Fibroblast of skin of back (primary cell): ENCODE measurements around the gene AMH.

Experiments used
- DNase-seq: peaks from one replicate; pipeline ENCODE4 v3.0.0-alpha.2; 2013

The AMH gene

GRCh38 chr19:2235381-2236063 is 13.6 kb upstream of the AMH start:
- no peak for DNase-seq

- no peak for DNase-seq
Measured at GRCh38 chr19:2236064-2236313, 13.1 kb upstream of the AMH start.

DNA sequence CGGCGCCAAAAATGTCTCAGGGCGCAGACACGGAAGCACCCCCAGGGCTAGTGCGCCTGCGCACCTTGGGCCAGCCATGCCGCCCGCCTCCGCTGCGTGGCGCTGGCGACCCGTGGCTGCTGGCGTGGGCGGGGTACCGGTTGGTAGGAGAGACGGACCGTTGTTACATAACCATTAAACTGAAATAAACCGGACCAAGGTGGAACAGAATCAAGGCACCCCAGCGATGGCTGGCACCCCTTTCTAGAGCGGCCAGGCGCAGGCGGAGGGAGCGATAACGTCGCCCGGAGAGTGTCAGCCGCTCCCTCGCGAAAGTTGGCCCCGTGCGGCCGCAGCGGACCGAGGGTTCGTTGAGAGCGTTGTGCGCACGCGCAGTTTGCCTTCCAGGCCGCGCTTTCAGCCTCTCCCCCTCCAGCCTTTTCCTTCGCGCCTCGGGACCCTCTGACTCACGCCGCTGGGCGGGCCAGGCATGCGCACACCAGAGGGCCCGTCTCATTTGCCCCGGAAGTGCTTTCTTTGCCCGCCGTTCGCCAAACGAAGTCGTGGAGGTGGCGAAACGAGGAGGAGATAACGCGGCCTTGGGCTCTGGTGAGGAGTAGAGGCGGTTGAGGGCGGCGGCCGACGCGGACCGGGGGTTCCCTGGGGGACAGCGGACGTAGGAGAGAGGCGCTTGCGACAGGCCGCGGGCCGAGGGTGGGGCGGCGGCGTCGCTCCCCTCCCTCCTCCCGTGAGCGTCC is 12.6 kb upstream of the AMH start, which contains the start of the genes PLEKHJ1 and SF3A2:
PLEKHJ1 (minus strand) TSS at position 16 of the 737 bp plus-strand sequence. CDS start 81 bp downstream, outside the sequence.
SF3A2 (plus strand) TSS at position 511 of the 737 bp plus-strand sequence. CDS start 6,595 bp downstream, outside the sequence.
- peak; percentile 96 for DNase-seq

DNA sequence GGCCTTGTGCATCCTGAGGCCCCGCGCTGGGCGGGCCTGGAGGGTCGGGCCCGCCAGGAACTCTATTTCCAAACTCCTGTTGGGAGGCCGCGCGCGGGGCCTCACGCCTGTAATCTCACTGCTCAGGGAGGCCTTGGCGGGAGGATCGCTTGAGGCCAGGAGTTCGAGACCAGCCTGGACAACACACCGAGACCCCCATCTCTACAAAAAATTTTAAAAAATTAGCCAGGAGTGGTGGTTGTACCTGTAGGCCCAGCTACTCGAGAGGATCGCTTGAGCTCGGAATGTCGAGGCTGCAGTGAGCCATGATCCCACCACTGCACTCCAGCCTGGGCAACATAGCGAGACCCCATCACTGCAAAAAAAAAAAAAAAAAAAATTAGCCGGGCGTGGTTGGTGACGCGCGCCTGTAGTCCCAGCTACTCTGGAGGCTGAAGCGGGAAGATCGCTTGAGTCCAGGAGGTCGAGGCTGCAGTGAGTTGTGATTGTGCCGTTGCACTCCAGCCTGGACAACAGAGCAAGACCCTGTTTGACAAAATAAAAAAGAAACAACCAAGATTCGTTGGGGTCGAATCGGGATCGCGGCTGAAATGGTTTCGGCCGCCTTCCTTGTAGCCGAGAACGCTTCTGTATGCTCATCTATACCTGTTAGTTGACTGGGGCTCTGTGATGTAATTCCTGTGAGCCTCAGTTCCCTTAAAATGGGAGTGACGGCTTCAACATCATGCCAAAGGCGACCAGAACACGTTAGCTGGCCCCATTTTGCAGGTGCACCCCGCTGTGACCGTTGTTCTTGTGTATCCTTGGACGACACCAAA is 11.9 kb upstream of the AMH start:
- DNase-seq = no peak

DNA sequence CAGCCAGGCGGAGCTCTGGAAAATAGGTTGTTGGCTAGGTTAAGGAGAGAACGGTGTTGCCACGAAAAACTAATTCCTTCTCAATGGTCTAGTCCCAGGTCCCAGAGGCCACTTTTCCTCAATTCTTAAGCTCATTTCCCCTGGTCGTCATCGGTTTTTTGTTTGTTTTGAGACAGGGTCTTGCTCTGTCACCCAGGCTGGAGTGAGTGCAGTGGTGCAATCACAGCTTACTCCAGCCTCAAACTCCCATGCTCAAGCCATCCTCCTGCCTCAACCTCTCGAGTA is 11.3 kb upstream of the AMH start:
- DNase-seq = no peak

DNA sequence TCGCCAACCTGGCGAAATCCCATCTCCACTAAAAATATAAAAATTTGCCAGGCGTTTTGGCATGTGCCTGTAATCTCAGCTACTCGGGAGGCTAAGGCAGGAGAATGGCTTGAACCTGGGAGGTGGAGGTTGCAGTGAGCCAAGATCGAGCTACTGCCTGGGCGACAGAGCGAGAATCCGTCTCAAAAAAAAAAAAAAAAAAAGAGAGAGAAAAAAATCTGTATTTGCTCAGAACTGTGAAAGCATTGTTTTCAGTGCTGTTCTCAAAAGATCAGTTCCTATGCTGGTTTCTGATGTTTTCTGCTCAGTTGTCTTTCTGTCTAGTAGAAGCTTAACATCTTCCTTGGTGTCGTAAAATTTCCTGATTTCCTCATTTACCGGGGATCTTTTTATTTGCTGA is 9.9 kb upstream of the AMH start:
- no peak for DNase-seq

- peak; percentile 58 for DNase-seq
Measured at GRCh38 chr19:2239771-2240770, 9.1 kb upstream of the AMH start.

DNA sequence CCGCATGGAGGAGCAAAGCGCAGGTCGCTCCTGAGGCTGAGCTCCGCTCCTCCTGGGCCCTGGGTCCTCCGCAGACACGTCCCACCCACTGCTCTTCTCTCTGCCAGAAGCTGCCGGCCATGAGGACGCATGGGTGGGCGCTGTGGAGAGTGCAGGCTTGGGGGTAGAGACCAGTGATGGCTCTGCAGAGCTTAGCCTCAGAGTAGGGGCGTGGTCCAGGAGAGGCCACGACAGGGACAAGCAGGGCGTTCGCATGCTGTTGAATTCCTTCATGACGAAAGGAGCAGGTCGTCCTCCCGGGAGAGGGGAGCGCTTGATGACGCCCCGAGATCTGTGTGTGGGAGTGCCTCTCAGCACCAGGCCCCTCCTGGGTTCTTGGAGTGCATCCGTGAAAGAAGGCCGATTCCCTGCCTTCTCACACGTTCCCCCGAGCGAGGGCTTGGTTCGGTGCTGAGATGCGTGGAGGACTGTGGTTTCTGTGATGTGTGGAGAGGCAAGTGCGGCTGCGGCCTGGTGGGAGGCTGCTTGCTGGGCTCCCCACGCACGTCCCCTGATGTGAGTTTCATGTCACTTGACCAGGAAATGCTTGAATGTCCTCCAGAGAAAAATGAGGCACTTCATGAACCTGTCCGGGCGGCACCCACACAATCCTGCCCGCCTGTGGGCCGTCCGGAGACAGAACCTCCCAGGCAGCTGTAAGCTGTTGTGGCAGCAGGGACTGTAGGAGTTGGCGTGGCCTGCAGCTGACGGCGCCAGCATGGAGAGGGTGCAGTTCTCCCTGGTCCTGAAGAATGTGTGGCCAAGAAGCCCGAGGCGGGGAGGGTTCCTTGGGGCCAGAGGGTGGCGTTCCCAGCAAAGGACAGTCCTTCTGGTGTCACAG is 8.0 kb upstream of the AMH start:
- DNase-seq = no peak

- DNase-seq = no peak
Measured at GRCh38 chr19:2242092-2242537, 7.0 kb upstream of the AMH start.

GRCh38 chr19:2242816-2243215 is 6.3 kb upstream of the AMH start:
- DNase-seq = no peak

DNA sequence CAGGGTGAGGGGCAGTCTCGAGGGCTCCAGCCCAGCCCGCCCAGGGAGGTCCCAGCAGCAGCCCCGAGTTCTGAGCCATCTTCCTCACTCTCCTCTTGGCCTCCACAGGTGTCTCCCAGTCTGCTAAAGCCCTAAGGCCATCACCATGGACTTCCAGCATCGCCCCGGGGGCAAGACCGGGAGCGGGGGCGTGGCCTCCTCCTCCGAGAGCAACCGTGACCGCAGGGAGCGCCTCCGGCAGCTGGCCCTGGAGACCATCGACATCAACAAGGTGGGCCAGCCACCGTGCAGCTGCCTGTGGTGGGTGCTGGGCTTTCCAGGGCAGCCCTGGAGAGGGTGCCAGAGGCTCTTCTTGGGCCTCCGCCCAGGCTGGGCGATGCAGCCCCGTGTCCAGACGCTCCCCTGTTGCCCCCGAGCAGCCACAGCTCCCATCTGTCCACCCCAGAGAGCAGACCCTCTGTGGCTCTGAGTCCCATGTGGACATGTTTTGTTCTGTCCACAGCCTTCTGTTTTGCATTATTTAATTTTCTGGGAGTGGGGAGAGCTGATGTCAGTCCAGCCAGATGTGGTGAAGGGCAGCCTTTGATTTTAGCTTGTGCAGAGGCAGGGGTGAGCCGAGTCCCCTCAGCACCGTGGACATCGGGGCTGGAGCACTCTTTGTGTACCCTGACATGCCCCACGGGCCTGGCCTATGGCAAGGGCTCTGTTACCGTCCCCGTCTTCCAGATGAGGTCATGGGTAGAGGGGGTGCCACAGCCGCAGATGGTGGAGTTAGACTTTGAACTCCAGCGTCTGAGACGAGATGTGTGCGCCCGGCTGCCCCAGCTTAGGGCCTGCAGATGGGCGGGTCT is 5.6 kb upstream of the AMH start:
- no peak for DNase-seq

DNA sequence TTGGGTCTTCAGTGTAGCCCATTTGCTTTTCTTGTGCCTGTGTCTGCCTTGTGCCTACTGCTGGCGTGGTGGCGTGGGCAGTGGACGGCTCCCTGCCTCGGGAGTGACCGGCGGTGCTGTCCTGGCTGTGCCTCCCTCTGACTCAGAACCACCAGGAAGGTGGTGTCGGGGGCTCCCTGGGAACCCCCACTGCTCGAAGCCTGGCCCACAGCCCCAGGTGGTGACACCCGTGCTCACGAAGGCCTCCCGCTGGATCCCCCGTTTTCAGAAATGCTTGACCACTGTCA is 5.1 kb upstream of the AMH start:
- DNase-seq = no peak

GRCh38 chr19:2244486-2244885 is 4.6 kb upstream of the AMH start:
- no peak for DNase-seq

GRCh38 chr19:2245273-2245672 is 3.9 kb upstream of the AMH start:
- no peak for DNase-seq

DNA sequence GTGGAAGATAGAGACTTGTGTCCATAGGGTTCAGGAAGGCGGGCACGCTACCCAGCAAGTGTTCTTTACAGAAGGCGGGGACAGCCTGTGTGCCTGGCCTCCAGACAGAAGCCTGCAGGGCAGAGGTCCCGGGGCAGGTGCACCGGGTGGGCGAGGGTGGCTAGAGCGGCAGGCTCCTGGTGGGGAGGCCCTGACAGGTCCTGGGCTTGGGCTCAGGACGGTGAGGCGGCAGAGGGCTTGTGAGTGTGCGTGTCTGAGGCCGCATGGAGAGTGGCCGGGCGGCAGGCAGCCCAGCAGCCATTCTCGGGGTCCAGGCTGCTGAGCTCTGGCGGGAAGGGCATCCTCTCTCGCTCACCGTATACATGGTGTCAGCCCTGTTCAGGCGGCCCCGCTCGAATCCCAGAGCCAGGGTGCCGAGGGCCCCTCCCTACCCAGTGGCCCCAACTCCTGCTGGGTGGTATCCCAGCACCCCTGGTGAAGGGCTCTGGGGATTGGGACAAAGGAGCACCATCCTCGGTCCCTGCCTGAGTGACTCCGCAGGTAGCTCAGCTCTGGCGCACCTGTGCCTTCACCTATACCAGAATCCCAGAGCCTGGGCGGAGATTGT is 3.0 kb upstream of the AMH start:
- DNase-seq = no peak

- peak; percentile 45 for DNase-seq
Measured at GRCh38 chr19:2246801-2247361, 2.2 kb upstream of the AMH start.

GRCh38 chr19:2247433-2248101 is 1.6 kb upstream of the AMH start:
- no peak for DNase-seq

DNA sequence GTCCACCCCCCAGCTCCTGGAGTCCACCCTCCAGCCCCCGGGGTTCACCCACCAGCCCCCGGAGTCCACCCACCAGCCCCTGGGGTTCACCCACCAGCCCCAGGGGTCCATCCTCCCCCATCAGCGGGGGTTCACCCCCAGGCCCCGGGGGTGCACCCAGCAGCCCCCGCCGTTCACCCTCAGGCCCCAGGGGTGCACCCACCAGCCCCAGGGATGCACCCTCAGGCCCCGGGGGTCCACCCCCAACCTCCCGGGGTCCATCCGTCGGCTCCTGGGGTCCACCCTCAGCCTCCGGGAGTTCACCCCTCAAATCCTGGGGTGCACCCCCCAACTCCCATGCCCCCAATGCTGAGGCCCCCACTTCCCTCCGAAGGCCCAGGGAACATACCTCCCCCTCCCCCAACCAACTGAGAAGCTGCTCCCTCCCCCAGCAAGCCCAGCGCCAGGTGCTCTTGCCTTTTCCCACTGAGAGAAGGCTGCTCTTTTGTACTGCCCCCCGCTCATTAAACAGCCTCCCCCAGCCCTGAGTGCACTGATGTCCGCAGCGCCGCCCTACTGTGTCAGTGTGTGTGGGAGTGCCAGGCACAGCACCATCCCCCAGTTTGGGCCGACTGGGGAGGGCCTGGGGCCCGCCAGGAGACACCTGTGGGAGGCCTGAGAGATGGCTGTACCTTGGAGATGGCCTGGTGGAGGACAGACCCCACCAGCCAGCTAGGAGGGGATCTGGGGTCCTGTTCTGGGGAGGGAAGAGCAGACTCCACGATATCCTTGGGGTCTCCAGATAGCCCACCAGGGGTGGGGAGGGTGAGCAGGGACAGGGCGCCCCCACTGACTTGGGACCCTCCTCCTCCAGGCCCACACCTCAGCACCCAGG is 750 bp upstream of the AMH start:
- no peak for DNase-seq
